IMR-90 (cell line): ENCODE data around the gene AKT3. TPM values are rescaled to one million over a fixed set of nuclear protein-coding genes. Genes with fewer than 3 reads are reported as not detected.

ENCODE experiments used
- ATAC-seq: fragments of 200-7000 bp; cut with Tn5 transposase; 2 replicates; pipeline ENCODE4 v1.9.1; 2020; ENCODE audit warnings: low read depth, mild to moderate bottlenecking, moderate library complexity
- BruUV-seq: library from RNA; stranded (reverse); fragments of 400-500 nt; replicated peaks from 2 replicates; lab custom pipeline; 2021; lab: Mats Ljungman, UMichigan
- CTCF ChIA-PET: fragments of 300-600 bp; formaldehyde crosslinking; extraction: SDS; loops from one replicate; lab custom pipeline; 2021; ENCODE audit warnings: antibody characterized with exemption; lab: Yijun Ruan, JAX
- POLR2A ChIA-PET: fragments of 300-600 bp; sonication (Branson Sonifier 250); formaldehyde crosslinking; loops from one replicate; lab custom pipeline; 2022; ENCODE audit warnings: antibody characterized with exemption; ENCODE audit not compliant: unreplicated experiment; lab: Charles Lee
- DNase-seq: peaks from one replicate; pipeline ENCODE4 v3.0.0; 2013
- H2AFZ ChIP-seq: replicated peaks from 2 replicates; pipeline ENCODE3; 2013; ENCODE audit warnings: low read length, mild to moderate bottlenecking; ENCODE audit not compliant: poor library complexity
- H2AK5ac ChIP-seq: 2 replicates; pipeline ENCODE4 v1.6.1; 2013; ENCODE audit warnings: low read depth, low read length, inconsistent platforms
- H2AK9ac ChIP-seq: replicated peaks from 2 replicates; pipeline ENCODE3; 2013; ENCODE audit warnings: mild to moderate bottlenecking, low read depth, low read length, moderate library complexity; ENCODE audit not compliant: poor library complexity
- H2BK120ac ChIP-seq: 2 replicates; pipeline ENCODE4 v1.6.1; 2013; ENCODE audit warnings: low read depth, low read length, inconsistent platforms
- H2BK15ac ChIP-seq: 3 replicates; pipeline ENCODE4 v1.6.1; 2013; ENCODE audit warnings: low read depth, low read length, inconsistent platforms
- H2BK20ac ChIP-seq: 2 replicates; pipeline ENCODE4 v1.6.1; 2013; ENCODE audit warnings: low read depth, mild to moderate bottlenecking, inconsistent platforms, low read length, moderate library complexity
- H2BK5ac ChIP-seq: 2 replicates; pipeline ENCODE4 v1.6.1; 2013; ENCODE audit warnings: mild to moderate bottlenecking, low read depth, low read length, inconsistent platforms; ENCODE audit not compliant: poor library complexity, severe bottlenecking
- H3K14ac ChIP-seq: replicated peaks from 2 replicates; pipeline ENCODE4 v1.6.1; 2013; ENCODE audit warnings: low read depth, low read length, inconsistent platforms
- H3K18ac ChIP-seq: 2 replicates; pipeline ENCODE4 v1.6.1; 2013; ENCODE audit warnings: low read depth, low read length, control low read depth
- H3K23ac ChIP-seq: 2 replicates; pipeline ENCODE4 v1.6.1; 2013; ENCODE audit warnings: low read depth, low read length, inconsistent platforms
- H3K27ac ChIP-seq: 2 replicates; pipeline ENCODE4 v1.5.1; 2013; ENCODE audit warnings: mild to moderate bottlenecking, control low read depth, low read length; ENCODE audit not compliant: insufficient read depth
- H3K27me3 ChIP-seq: 2 replicates; pipeline ENCODE4 v1.6.1; 2013; ENCODE audit warnings: low read length; ENCODE audit not compliant: control insufficient read depth, insufficient read depth
- H3K36me3 ChIP-seq: 2 replicates; pipeline ENCODE4 v1.6.1; 2013; ENCODE audit warnings: low read length, mixed read lengths; ENCODE audit not compliant: control insufficient read depth, insufficient read depth
- H3K4ac ChIP-seq: 2 replicates; pipeline ENCODE4 v1.6.1; 2013; ENCODE audit warnings: low read depth, low read length, inconsistent platforms
- H3K4me1 ChIP-seq: 2 replicates; pipeline ENCODE4 v1.6.1; 2013; ENCODE audit warnings: low read length, mixed read lengths; ENCODE audit not compliant: control insufficient read depth, insufficient read depth
- H3K4me2 ChIP-seq: 2 replicates; pipeline ENCODE4 v1.6.1; 2013; ENCODE audit warnings: low read depth, mild to moderate bottlenecking, control low read depth, low read length, moderate library complexity
- H3K4me3 ChIP-seq: 2 replicates; pipeline ENCODE4 v1.5.1; 2013; ENCODE audit warnings: low read depth, mild to moderate bottlenecking, control low read depth, low read length, moderate library complexity; ENCODE audit not compliant: insufficient read depth
- H3K56ac ChIP-seq: 2 replicates; pipeline ENCODE4 v1.6.1; 2013; ENCODE audit warnings: low read length, inconsistent platforms; ENCODE audit not compliant: insufficient read depth; ENCODE audit errors: extremely low read depth
- H3K79me1 ChIP-seq, 2 experiments: 2 replicates each; pipeline ENCODE4 v1.6.1; 2013; ENCODE audit warnings: low read length in 2 of 2, inconsistent platforms in 1 of 2, low read depth in 1 of 2
- H3K9ac ChIP-seq: 2 replicates; pipeline ENCODE4 v1.6.1; 2013; ENCODE audit warnings: low read depth, low read length, control low read depth
- H3K9me1 ChIP-seq: 2 replicates; pipeline ENCODE4 v1.6.1; 2013; ENCODE audit warnings: low read length, inconsistent platforms; ENCODE audit not compliant: insufficient read depth
- H3K9me3 ChIP-seq: 2 replicates; pipeline ENCODE4 v1.6.1; 2013; ENCODE audit warnings: low read length; ENCODE audit not compliant: control insufficient read depth, insufficient read depth
- H4K20me1 ChIP-seq: 2 replicates; pipeline ENCODE4 v1.6.1; 2013; ENCODE audit warnings: low read length, inconsistent platforms; ENCODE audit not compliant: insufficient read depth
- H4K5ac ChIP-seq: 2 replicates; pipeline ENCODE4 v1.6.1; 2013; ENCODE audit warnings: mild to moderate bottlenecking, low read depth, low read length, control low read depth
- H4K8ac ChIP-seq, 2 experiments: 2 replicates each; pipeline ENCODE4 v1.6.1; 2013; ENCODE audit warnings: low read depth in 2 of 2, low read length in 2 of 2, control low read depth in 1 of 2, inconsistent platforms in 1 of 2
- H4K91ac ChIP-seq: 2 replicates; pipeline ENCODE4 v1.6.1; 2013; ENCODE audit warnings: low read depth, low read length, inconsistent platforms; ENCODE audit not compliant: insufficient read depth
- CEBPB ChIP-seq: IDR thresholded peaks from 2 replicates; pipeline ENCODE4 v1.6.1; 2012; ENCODE audit warnings: low read depth, low read length, improper control_type of control experiment
- ELK1 ChIP-seq: fragments of 150-350 bp; IDR thresholded peaks from 2 replicates; pipeline ENCODE4 v1.6.1; 2016; ENCODE audit warnings: low read depth, mild to moderate bottlenecking, low read length, moderate library complexity, borderline replicate concordance
- MAFK ChIP-seq: IDR thresholded peaks from 2 replicates; pipeline ENCODE4 v1.6.1; 2012; ENCODE audit warnings: low read depth, low read length, improper control_type of control experiment
- WGBS, 2 experiments: methylation state at CpG; one replicate each; pipeline versions ENCODE4 v1.1.5 to v1.1.7; 2013; ENCODE audit warnings: missing lambda C conversion rate in 2 of 2; ENCODE audit not compliant: insufficient read length in 1 of 2; ENCODE audit errors: extremely low coverage in 2 of 2; 5-methylcytosine and 5-hydroxymethylcytosine counted together
- dilution Hi-C: fragments of 300-500 bp; cut with HindIII; formaldehyde crosslinking; loops from one replicate; pipeline ENCODE4 v1.14.3; 2018; ENCODE audit warnings: low sequenced_read_pairs; ENCODE audit not compliant: unreplicated experiment
- in situ Hi-C: fragments of 300-500 bp; cut with MboI; formaldehyde crosslinking; loops from 3 replicates; pipeline ENCODE4 v1.14.3; 2019; ENCODE audit warnings: low sequenced_read_pairs, inconsistent platforms, mixed read lengths
- intact Hi-C: fragments of 100-400 bp; cut with micrococcal nuclease; formaldehyde crosslinking; loops from 2 replicates; pipeline ENCODE4 v1.10.0; 2022
- polyA plus RNA-seq, 3 experiments: library from polyadenylated mRNA; depleted of rRNA; stranded (reverse); fragments of >200 nt; gene quantifications; 2 replicates each; pipeline ENCODE4 v1.2.3, GENCODE V29; 2012; ENCODE audit warnings: low replicate concordance in 1 of 3
- total RNA-seq: library from RNA; depleted of rRNA; stranded (reverse); fragments of >200 nt; gene quantifications from 2 replicates; pipeline ENCODE4 v1.2.3, GENCODE V29; 2012

The AKT3 gene
- total and polyA plus RNA-seq, 2 of the 4 experiments (the other 2 are of a cell fraction): 15.2 to 19.4 TPM

- POLR2A ChIA-PET: no interaction called here
- in situ Hi-C loops: loop anchor here (25.0 kb wide), 1 partner anchor 790 kb away; no protein-coding TSS in a partner anchor
These were observed 353.2 kb downstream of the AKT3 start for GRCh38 chr1:243496806-243497205.

More at GRCh38 chr1:243496806-243497205, 353.2 kb downstream of the AKT3 start:
- Histone ChIP-seq H3K9ac (no peak overlapping the region), H3K4ac (no peak overlapping the region; the same call in 1 of the 2 replicates), H2BK5ac (no peak overlapping the region), H3K14ac (no peak overlapping the region), H3K4me1 (peaks cover 21% of the 10 kb centered on the region), H3K4me2 (no peak overlapping the region), H4K8ac (no peak overlapping the region; a peak in 1 of 4 replicates), H3K23ac (no peak overlapping the region), H2AFZ (no peak overlapping the region), H3K4me3 (no peak overlapping the region), H3K27ac (no peak overlapping the region), H2AK9ac (no peak overlapping the region), H2BK15ac (no peak overlapping the region), H2BK120ac (no peak overlapping the region), H3K18ac (no peak overlapping the region), H4K5ac (no peak overlapping the region; the same call in 1 of the 2 replicates), H2AK5ac (0 out of 2 replicates have a peak overlapping the region, but pooled peaks have one; percentile 54), H3K56ac (no peak overlapping the region), H3K27me3 (no peaks in the 10 kb centered on the region), H3K79me1 (peaks cover 3 to 9% of the 10 kb centered on the region in 2 experiments; a peak in 2 of 4 replicates), H3K9me1 (peaks cover 3% of the 10 kb centered on the region), H4K20me1 (no peaks in the 10 kb centered on the region), H3K9me3 (no peaks in the 10 kb centered on the region), H4K91ac (no peak overlapping the region), H3K36me3 (peaks cover 3% of the 10 kb centered on the region; the same call in 1 of the 2 replicates), H2BK20ac (no peak overlapping the region)
- TF ChIP-seq CEBPB: no peak
- TF ChIP-seq MAFK: no peak
- TF ChIP-seq ELK1: no peak
- CTCF ChIA-PET: no interaction called here
- dilution Hi-C loops: no loop called here
- no peak for DNase-seq
- intact Hi-C loops: no loop called here
- WGBS, 2 experiments: 92% methylated on average over 7 of the region's 11 CpGs; no CpG with 5 or more reads in 1 of the 2 experiments
- BruUV-seq: no TSS peak
- ATAC-seq: no peak
